PC-9 (cell line): Measurements from ENCODE around the gene MMP25. TPM values are rescaled to one million over a fixed set of nuclear protein-coding genes. Genes with fewer than 3 reads are reported as not detected.

Experiments used
- BruUV-seq: library from RNA; stranded (reverse); fragments of 400-500 nt; replicated peaks from 2 replicates; lab custom pipeline; 2021; lab: Mats Ljungman, UMichigan
- CTCF ChIA-PET: fragments of 300-600 bp; sonication (Branson Sonifier 250); formaldehyde crosslinking; loops from one replicate; lab custom pipeline; 2022; ENCODE audit warnings: antibody characterized with exemption; lab: Charles Lee
- POLR2A ChIA-PET: fragments of 300-600 bp; sonication (Branson Sonifier 250); formaldehyde crosslinking; loops from one replicate; lab custom pipeline; 2022; ENCODE audit warnings: antibody characterized with exemption; ENCODE audit not compliant: unreplicated experiment; lab: Charles Lee
- DNase-seq, 2 experiments: peaks; one replicate each; pipeline versions ENCODE4 v3.0.0 to v3.0.0-alpha.2; 2015 to 2022; ENCODE audit warnings: mixed read lengths in 1 of 2
- H2AFZ ChIP-seq: fragments of 200-600 bp; sonication (generic); 2 replicates; pipeline ENCODE4 v1.8.1; 2017; ENCODE audit warnings: antibody characterized with exemption
- H3F3A ChIP-seq: fragments of 200-600 bp; sonication (generic); 2 replicates; pipeline ENCODE4 v1.8.1; 2017; ENCODE audit warnings: antibody characterized with exemption, mild to moderate bottlenecking, low read depth; ENCODE audit not compliant: insufficient read depth
- H3K27ac ChIP-seq: fragments of 200-600 bp; sonication (generic); 2 replicates; pipeline ENCODE4 v1.6.1; 2016; ENCODE audit warnings: mixed run types
- H3K27me3 ChIP-seq: fragments of 200-600 bp; sonication (generic); 2 replicates; pipeline ENCODE4 v1.6.1; 2016; ENCODE audit warnings: low read depth, mixed run types; ENCODE audit not compliant: insufficient read depth
- H3K36me3 ChIP-seq: fragments of 200-600 bp; sonication (generic); 2 replicates; pipeline ENCODE4 v1.6.1; 2016; ENCODE audit warnings: low read depth, mixed run types
- H3K4me1 ChIP-seq: fragments of 200-600 bp; sonication (generic); replicated peaks from 2 replicates; pipeline ENCODE4 v1.6.1; 2016; ENCODE audit warnings: mixed run types; ENCODE audit not compliant: insufficient read depth
- H3K4me2 ChIP-seq: fragments of 200-600 bp; sonication (generic); 2 replicates; pipeline ENCODE4 v1.6.1; 2017; ENCODE audit warnings: mixed run types
- H3K4me3 ChIP-seq: fragments of 200-600 bp; sonication (generic); 2 replicates; pipeline ENCODE4 v1.6.1; 2016; ENCODE audit warnings: mixed run types
- H3K79me2 ChIP-seq: fragments of 200-600 bp; sonication (generic); 2 replicates; pipeline ENCODE4 v1.6.1; 2017; ENCODE audit warnings: low read depth, mixed run types
- H3K9me2 ChIP-seq: fragments of 200-600 bp; sonication (generic); 2 replicates; pipeline ENCODE4 v1.8.1; 2017; ENCODE audit warnings: mild to moderate bottlenecking; ENCODE audit not compliant: insufficient read depth
- H3K9me3 ChIP-seq: fragments of 200-600 bp; sonication (generic); 2 replicates; pipeline ENCODE4 v1.8.1; 2016; ENCODE audit warnings: low read depth; ENCODE audit not compliant: insufficient read depth
- H4K20me1 ChIP-seq: fragments of 200-600 bp; sonication (generic); 2 replicates; pipeline ENCODE4 v1.8.1; 2017; ENCODE audit not compliant: insufficient read depth
- EZH2 ChIP-seq: fragments of 200-600 bp; sonication (generic); IDR thresholded peaks from 2 replicates; pipeline ENCODE4 v1.8.0; 2017; ENCODE audit warnings: antibody characterized with exemption, low read depth
- intact Hi-C: fragments of 100-400 bp; cut with micrococcal nuclease; formaldehyde crosslinking; loops from one replicate; pipeline ENCODE4 v1.10.0; 2022; ENCODE audit not compliant: unreplicated experiment
- total RNA-seq: library from RNA; stranded (reverse); gene quantifications from 2 replicates; pipeline ENCODE4 v1.2.3, GENCODE V29; 2021
- TF ChIP-seq, protein P1 (sequence below): fragments of 200-600 bp; sonication (generic); conservative IDR thresholded peaks from 2 replicates; pipeline ENCODE4 v1.6.1; 2017; ENCODE audit warnings: mixed run types, antibody characterized with exemption, mild to moderate bottlenecking, moderate library complexity

MMP25 gene
- total RNA-seq, 1 experiment from 2014 or later: 0.83 TPM

DNA sequence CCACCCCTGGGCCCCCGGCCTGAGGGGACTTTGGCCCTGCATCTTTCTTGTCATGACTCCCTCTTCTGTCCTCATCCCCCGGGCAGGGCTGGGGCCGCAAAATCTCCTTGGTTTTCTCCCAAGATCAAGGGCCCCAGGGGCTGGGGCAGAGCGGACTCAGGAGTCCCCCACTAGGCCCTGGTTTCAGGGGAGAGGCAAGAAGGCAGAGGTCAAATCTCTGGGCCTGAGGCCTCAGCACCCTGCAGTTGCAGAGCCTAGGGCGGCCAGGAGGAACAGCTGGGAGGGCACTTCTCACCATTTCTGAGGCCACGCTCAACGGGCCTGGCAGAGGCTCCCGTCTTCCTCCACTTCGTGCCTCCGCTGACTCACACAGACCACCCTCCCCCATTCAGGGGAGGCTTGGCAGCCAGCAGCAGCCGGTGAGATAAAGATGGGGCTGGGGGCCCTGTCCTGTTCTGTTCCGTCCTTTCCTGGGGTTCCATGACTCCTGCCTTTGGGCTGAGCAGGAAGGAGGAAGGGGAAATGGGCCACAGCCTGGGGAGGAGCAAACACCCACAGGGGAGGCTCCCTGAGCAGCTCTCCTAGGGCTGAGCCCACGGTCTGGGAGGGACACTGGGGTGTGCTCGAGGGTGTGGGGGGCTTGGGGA lies 40.4 kb downstream of the MMP25 start:
- H3K27ac ChIP-seq: no peak overlapping the region

DNA sequence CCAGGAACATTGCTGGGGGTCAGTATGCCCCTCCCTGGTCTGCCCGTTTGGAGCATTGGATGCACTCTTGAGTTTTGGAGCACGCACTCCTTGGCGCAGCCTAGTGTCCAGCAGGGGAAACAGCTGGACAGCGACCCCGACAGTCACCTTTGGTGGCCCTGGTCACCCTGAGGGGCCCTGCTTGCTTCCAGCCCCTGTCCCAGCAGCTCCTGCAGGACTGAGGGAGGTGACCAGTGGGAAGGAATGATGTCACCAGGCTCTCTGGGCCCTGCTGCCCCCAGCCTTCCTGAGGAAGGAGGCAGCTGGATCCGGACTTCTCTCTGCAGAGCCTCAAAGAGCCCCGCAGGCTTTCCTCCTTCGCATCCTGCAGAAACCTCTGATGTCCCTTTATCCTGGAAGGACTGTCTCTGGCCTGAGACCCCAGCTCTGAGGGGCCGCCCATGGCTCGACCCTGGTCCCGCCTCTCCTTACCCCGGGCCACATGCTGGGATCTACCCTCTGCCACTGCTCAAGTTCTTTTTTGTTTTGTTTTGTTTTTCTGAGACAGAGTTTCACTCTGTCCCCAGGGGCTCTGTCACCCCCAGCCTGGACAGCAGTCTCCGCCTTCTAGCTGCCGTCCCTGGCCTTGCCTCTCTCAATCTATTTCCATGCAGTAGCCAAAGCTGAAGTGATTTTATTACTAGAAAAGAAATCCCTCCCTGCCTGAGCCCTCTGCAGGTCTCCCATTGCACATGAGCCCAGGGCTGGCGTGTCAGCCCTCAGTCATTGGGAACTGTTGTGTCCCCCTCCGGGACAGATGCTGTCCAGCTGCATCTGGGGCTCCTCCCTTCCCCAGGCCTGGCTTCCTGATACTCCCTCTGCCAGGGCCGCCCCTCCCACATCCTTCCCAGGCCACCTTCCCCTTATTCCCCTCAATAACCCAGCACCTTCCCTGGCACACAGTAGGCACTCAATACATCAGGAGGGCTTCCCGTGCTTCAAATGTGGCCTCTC lies 41.2 kb downstream of the MMP25 start:
- no peak for DNase-seq
- Histone ChIP-seq H3K9me2 (no peaks in the 10 kb centered on the region), H3K79me2 (no peaks in the 10 kb centered on the region), H3K4me2 (no peak overlapping the region), H3K27ac (no peak overlapping the region), H3K27me3 (no peaks in the 10 kb centered on the region), H4K20me1 (no peaks in the 10 kb centered on the region), H3F3A (no peaks in the 10 kb centered on the region), H3K9me3 (no peaks in the 10 kb centered on the region), H2AFZ (no peak overlapping the region), H3K4me1 (no peaks in the 10 kb centered on the region), H3K36me3 (no peaks in the 10 kb centered on the region), H3K4me3 (no peak overlapping the region)
- no peak for TF ChIP-seq EZH2
- TF ChIP-seq, protein P1, sequence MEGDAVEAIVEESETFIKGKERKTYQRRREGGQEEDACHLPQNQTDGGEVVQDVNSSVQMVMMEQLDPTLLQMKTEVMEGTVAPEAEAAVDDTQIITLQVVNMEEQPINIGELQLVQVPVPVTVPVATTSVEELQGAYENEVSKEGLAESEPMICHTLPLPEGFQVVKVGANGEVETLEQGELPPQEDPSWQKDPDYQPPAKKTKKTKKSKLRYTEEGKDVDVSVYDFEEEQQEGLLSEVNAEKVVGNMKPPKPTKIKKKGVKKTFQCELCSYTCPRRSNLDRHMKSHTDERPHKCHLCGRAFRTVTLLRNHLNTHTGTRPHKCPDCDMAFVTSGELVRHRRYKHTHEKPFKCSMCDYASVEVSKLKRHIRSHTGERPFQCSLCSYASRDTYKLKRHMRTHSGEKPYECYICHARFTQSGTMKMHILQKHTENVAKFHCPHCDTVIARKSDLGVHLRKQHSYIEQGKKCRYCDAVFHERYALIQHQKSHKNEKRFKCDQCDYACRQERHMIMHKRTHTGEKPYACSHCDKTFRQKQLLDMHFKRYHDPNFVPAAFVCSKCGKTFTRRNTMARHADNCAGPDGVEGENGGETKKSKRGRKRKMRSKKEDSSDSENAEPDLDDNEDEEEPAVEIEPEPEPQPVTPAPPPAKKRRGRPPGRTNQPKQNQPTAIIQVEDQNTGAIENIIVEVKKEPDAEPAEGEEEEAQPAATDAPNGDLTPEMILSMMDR: no peak
- POLR2A ChIA-PET: no interaction called here
- intact Hi-C loops: no loop called here
- CTCF ChIA-PET: interaction anchor here (0.9 kb wide), 1 partner anchor 29 kb away, joined by 3 read pairs; no protein-coding TSS in a partner anchor
- BruUV-seq: no TSS peak

More for the DNA sequence above, 40.4 kb downstream of the MMP25 start:
- intact Hi-C loops: no loop called here
- Histone ChIP-seq H3K4me1 (no peaks in the 10 kb centered on the region), H3F3A (no peaks in the 10 kb centered on the region), H3K4me2 (no peak overlapping the region), H3K36me3 (no peaks in the 10 kb centered on the region), H3K27me3 (no peaks in the 10 kb centered on the region), H3K4me3 (no peak overlapping the region), H3K79me2 (no peaks in the 10 kb centered on the region), H4K20me1 (no peaks in the 10 kb centered on the region), H3K9me2 (no peaks in the 10 kb centered on the region), H2AFZ (no peak overlapping the region), H3K9me3 (no peaks in the 10 kb centered on the region)
- TF ChIP-seq EZH2: no peak
- TF ChIP-seq, protein P1: no peak
- CTCF ChIA-PET: interaction anchor here (0.9 kb wide), 1 partner anchor 28 kb away, joined by 3 read pairs; no protein-coding TSS in a partner anchor
- POLR2A ChIA-PET: no interaction called here
- BruUV-seq: no TSS peak
- DNase-seq: no peak

DNA sequence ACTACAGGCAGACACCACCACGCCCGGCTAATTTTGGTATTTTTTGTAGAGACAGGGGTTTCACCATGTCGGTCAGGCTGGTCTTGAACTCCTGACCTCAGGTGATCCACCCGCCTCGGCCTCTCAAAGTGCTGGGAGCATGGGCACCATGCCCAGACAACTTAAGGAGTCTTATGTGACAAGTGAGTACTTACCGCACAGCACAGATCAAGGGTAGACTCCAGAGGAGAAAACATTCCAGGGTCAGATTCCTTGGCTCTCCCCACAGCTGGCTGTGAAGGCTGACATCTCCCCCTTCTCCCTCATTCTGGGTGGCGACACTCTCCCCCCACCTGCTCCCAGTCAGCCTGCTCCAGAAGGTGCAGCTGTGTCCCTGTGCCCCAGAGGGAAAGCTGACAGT lies 42.1 kb downstream of the MMP25 start:
- no peak overlapping the region for H2AFZ ChIP-seq
- no peak overlapping the region for H3K4me3 ChIP-seq
- no peaks in the 10 kb centered on the region for H3F3A ChIP-seq
- CTCF ChIA-PET: interaction anchor here (0.6 kb wide), 2 partner anchors 44 to 54 kb away, joined by 3 to 7 read pairs; no protein-coding TSS in a partner anchor
- no peak overlapping the region for H3K27ac ChIP-seq
- no peaks in the 10 kb centered on the region for H3K27me3 ChIP-seq
- intact Hi-C loops: no loop called here
- no peak overlapping the region for H3K4me2 ChIP-seq
- H3K9me2 ChIP-seq: no peaks in the 10 kb centered on the region
- no peaks in the 10 kb centered on the region for H3K9me3 ChIP-seq
- H3K79me2 ChIP-seq: no peaks in the 10 kb centered on the region
- no TSS peak for BruUV-seq
- no peaks in the 10 kb centered on the region for H3K4me1 ChIP-seq
- H4K20me1 ChIP-seq: no peaks in the 10 kb centered on the region
- H3K36me3 ChIP-seq: no peaks in the 10 kb centered on the region
- TF ChIP-seq, protein P1: no peak
- TF ChIP-seq EZH2: no peak
- DNase-seq: no peak
- POLR2A ChIA-PET: interaction anchor here (0.6 kb wide), 1 partner anchor 398 kb away, joined by 4 read pairs; no protein-coding TSS in a partner anchor
